HUES48 (cell line): ENCODE data around the gene SLC13A4.

Source experiments
- H3K27ac ChIP-seq: one replicate; pipeline ENCODE4 v1.7.0; 2013; ENCODE audit warnings: low read depth, low read length, inconsistent platforms
- H3K27me3 ChIP-seq: 2 replicates; pipeline ENCODE4 v1.6.1; 2013; ENCODE audit warnings: mild to moderate bottlenecking, low read length; ENCODE audit not compliant: control insufficient read depth, insufficient read depth
- H3K36me3 ChIP-seq: 2 replicates; pipeline ENCODE4 v1.6.1; 2013; ENCODE audit warnings: low read length; ENCODE audit not compliant: control insufficient read depth, insufficient read depth
- H3K4me1 ChIP-seq: 2 replicates; pipeline ENCODE4 v1.6.1; 2013; ENCODE audit warnings: mild to moderate bottlenecking, low read length; ENCODE audit not compliant: control insufficient read depth, insufficient read depth
- H3K4me3 ChIP-seq: 2 replicates; pipeline ENCODE4 v1.5.1; 2013; ENCODE audit warnings: mild to moderate bottlenecking, low read depth, low read length
- H3K9ac ChIP-seq: 2 replicates; pipeline ENCODE4 v1.6.1; 2013; ENCODE audit warnings: mild to moderate bottlenecking, low read depth, low read length, moderate library complexity
- H3K9me3 ChIP-seq: 2 replicates; pipeline ENCODE4 v1.6.1; 2013; ENCODE audit warnings: low read length; ENCODE audit not compliant: control insufficient read depth, insufficient read depth

The SLC13A4 gene

DNA sequence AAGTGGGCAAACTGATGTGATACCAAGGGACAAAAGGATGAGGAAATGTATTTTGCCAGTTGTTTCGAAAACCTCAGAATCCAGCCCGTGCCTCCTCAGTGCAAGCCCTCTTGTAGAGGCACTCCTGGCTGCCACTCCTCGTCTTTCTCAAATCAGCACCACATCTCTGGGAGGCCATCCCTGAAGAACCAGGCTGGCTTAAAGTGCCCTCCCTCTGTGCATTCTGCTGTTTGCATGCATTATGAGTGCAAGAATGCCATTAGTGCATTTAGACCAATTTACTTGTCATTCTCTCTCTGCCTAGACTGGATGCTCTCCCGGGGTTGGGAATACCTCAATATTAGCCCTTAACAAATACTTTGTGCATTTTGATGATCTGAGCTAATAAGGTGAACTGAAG, 40.5 kb upstream of the SLC13A4 start:
- no peak overlapping the region for H3K4me3 ChIP-seq
- no peak overlapping the region for H3K9ac ChIP-seq

DNA sequence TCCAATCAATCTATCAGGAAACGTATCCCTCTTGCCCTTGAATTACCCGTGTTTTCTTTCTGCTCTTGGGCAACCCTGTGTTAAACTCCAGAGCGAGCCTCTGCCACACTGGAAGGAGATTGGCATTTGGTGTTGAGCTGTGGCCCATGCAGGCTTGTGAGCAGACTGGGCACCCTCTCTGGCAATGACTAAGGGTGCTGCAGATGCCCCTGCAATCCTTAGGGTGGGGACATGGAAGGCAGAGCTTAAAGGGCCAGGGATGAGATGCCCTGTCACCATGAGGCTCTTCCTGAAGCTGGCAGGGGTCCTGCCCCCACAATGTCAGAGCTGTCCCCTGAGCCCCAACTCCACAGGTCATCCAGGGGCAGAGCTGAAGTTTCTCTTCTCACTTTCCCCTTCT, 40.1 kb upstream of the SLC13A4 start:
- H3K4me3 ChIP-seq: no peak overlapping the region
- H3K27ac ChIP-seq: no peak overlapping the region
- H3K9ac ChIP-seq: no peak overlapping the region
- no peaks in the 10 kb centered on the region for H3K9me3 ChIP-seq
- H3K4me1 ChIP-seq: peaks cover 4% of the 10 kb centered on the region; the same call in 1 of the 2 replicates
- no peaks in the 10 kb centered on the region for H3K36me3 ChIP-seq
- no peaks in the 10 kb centered on the region for H3K27me3 ChIP-seq

More for the DNA sequence above, 40.5 kb upstream of the SLC13A4 start:
- Histone ChIP-seq H3K4me1 (peaks cover 8% of the 10 kb centered on the region; the same call in 1 of the 2 replicates), H3K27ac (no peak overlapping the region), H3K36me3 (no peaks in the 10 kb centered on the region), H3K9me3 (no peaks in the 10 kb centered on the region), H3K27me3 (no peaks in the 10 kb centered on the region)

GRCh38 chr7:135763261-135763660, 35.3 kb upstream of the SLC13A4 start:
- Histone ChIP-seq H3K4me1 (peaks cover 8% of the 10 kb centered on the region; the same call in 1 of the 2 replicates), H3K4me3 (no peak overlapping the region), H3K9ac (no peak overlapping the region), H3K27me3 (no peaks in the 10 kb centered on the region), H3K27ac (no peak overlapping the region), H3K36me3 (no peaks in the 10 kb centered on the region), H3K9me3 (no peaks in the 10 kb centered on the region)

- Histone ChIP-seq H3K4me3 (no peak overlapping the region), H3K36me3 (no peaks in the 10 kb centered on the region), H3K9me3 (no peaks in the 10 kb centered on the region), H3K27ac (no peak overlapping the region), H3K4me1 (peaks cover 8% of the 10 kb centered on the region; the same call in 1 of the 2 replicates), H3K27me3 (no peaks in the 10 kb centered on the region), H3K9ac (no peak overlapping the region)
These were observed 33.9 kb upstream of the SLC13A4 start for GRCh38 chr7:135761751-135762488.

DNA sequence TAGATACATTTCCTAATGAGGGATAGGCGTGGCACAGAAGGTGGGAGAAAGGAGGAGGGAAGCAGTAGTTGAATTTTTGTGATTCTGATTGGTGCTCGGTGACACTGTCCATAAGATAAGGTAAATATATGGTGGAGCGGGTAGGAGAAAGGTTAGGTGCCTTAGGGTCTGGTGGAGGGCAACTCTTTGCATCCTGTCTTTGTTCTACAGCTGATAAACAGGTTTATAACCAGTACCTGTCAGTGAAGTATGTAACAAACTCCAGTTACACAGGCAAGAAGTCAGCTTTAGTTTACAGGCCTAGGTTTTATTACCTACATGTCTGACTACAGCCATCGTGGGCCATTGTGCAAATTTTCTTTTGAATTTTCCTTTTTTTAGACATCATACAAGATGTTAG, 31.5 kb upstream of the SLC13A4 start:
- no peak overlapping the region for H3K27ac ChIP-seq
- peaks cover 8% of the 10 kb centered on the region; the same call in 1 of the 2 replicates for H3K4me1 ChIP-seq
- H3K27me3 ChIP-seq: no peaks in the 10 kb centered on the region
- H3K9ac ChIP-seq: no peak overlapping the region
- no peak overlapping the region for H3K4me3 ChIP-seq
- H3K9me3 ChIP-seq: no peaks in the 10 kb centered on the region
- no peaks in the 10 kb centered on the region for H3K36me3 ChIP-seq

DNA sequence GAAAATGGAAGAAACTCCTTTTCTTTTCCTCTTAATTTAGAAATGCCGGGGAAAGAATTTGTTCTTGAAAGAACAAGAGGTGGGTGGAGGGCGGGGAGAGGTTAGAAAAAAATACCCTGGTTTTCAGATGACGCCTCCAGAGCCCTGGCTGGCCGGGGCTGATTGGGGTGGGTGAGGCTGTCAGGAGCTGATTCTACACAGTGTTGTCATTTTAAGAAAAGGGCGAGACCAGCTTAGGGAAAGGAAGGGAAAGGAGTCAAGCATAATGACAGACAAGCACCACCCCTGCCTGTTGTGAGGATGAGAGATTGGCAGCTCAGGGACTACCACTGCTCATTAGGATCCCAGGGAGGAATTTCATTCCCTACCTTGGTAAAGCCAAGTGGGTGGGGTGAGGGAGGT, 30.5 kb upstream of the SLC13A4 start:
- no peak overlapping the region for H3K4me3 ChIP-seq
- H3K36me3 ChIP-seq: no peaks in the 10 kb centered on the region
- no peaks in the 10 kb centered on the region for H3K27me3 ChIP-seq
- H3K9ac ChIP-seq: no peak overlapping the region
- H3K9me3 ChIP-seq: no peaks in the 10 kb centered on the region
- H3K27ac ChIP-seq: no peak overlapping the region
- H3K4me1 ChIP-seq: peaks cover 15% of the 10 kb centered on the region

GRCh38 chr7:135757719-135758411, 29.9 kb upstream of the SLC13A4 start:
- no peaks in the 10 kb centered on the region for H3K27me3 ChIP-seq
- H3K9me3 ChIP-seq: no peaks in the 10 kb centered on the region
- no peaks in the 10 kb centered on the region for H3K36me3 ChIP-seq
- H3K27ac ChIP-seq: no peak overlapping the region
- no peak overlapping the region for H3K9ac ChIP-seq
- peaks cover 15% of the 10 kb centered on the region for H3K4me1 ChIP-seq
- H3K4me3 ChIP-seq: no peak overlapping the region

DNA sequence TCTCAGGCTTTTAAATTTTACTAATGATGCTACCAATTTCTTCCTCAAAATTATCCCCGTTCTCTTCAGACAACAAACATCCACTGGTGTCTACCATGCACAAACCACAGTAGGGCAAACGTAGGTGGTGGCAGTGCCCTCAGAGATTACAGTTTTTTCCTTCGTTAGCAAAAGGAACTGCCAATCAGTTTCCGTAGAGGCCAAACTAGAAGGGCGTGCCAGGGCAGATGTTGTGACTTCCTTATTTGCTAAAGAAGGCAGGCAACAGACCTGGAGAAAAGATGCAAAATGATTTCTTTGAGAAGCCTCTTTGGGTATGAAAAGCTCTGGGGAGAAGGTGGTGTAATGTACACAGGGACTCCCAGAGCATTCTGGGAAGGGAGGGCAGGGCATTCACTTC, 28.2 kb upstream of the SLC13A4 start:
- Histone ChIP-seq H3K4me3 (no peak overlapping the region), H3K4me1 (peaks cover 15% of the 10 kb centered on the region), H3K27me3 (no peaks in the 10 kb centered on the region), H3K9ac (no peak overlapping the region), H3K27ac (no peak overlapping the region), H3K36me3 (no peaks in the 10 kb centered on the region), H3K9me3 (no peaks in the 10 kb centered on the region)

GRCh38 chr7:135755351-135755753, 27.4 kb upstream of the SLC13A4 start:
- H3K27ac ChIP-seq: no peak overlapping the region
- no peak overlapping the region for H3K9ac ChIP-seq
- no peaks in the 10 kb centered on the region for H3K27me3 ChIP-seq
- peaks cover 15% of the 10 kb centered on the region for H3K4me1 ChIP-seq
- H3K9me3 ChIP-seq: no peaks in the 10 kb centered on the region
- no peaks in the 10 kb centered on the region for H3K36me3 ChIP-seq
- no peak overlapping the region for H3K4me3 ChIP-seq

DNA sequence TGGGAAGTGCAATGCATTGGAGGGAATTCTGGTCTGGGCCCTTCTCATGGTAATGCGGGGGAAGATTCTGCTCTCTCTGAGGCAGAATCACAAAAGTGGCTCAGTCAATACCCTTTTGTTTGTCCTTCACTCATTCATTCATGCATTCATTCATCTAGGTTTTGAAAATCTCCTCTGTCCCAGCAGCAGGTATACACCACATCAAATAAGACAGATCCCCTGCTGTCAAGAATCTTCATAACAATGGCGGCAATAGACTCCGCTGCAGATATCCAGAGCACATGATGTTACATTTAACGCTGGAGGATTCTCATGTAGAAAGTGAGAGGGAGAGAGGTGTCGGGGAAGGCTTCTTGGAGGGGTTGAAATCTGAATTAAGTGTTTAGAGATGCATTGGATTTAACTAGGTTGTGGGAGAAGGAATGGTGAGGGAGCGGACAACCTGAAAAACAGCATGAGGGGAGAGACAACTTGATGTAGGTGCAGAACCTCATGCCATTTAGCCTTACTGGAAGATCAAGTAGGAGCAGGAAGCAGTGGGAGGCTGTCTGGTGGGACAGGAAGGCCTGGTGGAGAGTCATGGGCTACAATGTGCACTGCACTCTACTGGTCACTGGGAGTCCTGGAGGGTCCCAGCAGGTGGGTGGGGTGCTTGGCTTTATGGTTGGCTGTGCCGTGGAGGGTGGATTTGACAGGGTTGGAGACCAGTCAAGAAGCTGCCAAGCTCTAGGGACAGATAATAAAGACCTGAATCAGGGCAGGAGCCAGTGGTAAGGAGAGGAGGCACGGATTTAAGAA, 25.8 kb upstream of the SLC13A4 start:
- Histone ChIP-seq H3K4me3 (no peak overlapping the region), H3K27me3 (no peaks in the 10 kb centered on the region), H3K36me3 (no peaks in the 10 kb centered on the region), H3K9me3 (no peaks in the 10 kb centered on the region), H3K9ac (no peak overlapping the region), H3K4me1 (peaks cover 10% of the 10 kb centered on the region), H3K27ac (peak overlapping the region; percentile 69)

- peaks cover 7% of the 10 kb centered on the region for H3K4me1 ChIP-seq
- H3K36me3 ChIP-seq: no peaks in the 10 kb centered on the region
- no peaks in the 10 kb centered on the region for H3K27me3 ChIP-seq
- no peak within 1 kb of the TSS for H3K27ac ChIP-seq
- no peaks in the 10 kb centered on the region for H3K9me3 ChIP-seq
- no peak within 1 kb of the TSS for H3K4me3 ChIP-seq
- no peak within 1 kb of the TSS for H3K9ac ChIP-seq
These were observed 20.8 kb upstream of the SLC13A4 start, which contains the start of gene FAM180A for GRCh38 chr7:135748770-135749169. TSS of gene FAM180A (minus strand) at chr7:135748813. CDS start at chr7:135748580, 233 bp downstream.
